ENCODE measurements around the gene TERB1.

DNA sequence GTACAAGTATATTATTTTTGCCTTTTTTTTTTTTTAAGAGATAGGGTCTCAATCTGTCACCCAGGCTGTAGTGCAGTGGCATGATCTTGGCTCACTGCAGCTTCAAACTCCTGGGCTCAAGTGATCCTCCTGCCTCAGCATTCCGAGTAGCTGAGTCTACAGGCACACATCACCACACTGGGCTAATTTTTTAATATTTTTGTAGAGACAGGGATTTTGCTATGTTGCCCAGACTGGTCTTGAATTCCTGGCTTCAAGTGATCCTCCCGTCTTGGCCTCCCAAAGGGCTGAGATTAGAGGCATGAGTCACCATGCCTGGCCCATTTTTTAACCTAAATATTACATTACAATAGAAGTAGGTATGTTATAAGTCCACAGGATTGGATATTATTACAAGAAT is 3.2 kb downstream of the TERB1 start:
- TF ChIP-seq, protein P1, sequence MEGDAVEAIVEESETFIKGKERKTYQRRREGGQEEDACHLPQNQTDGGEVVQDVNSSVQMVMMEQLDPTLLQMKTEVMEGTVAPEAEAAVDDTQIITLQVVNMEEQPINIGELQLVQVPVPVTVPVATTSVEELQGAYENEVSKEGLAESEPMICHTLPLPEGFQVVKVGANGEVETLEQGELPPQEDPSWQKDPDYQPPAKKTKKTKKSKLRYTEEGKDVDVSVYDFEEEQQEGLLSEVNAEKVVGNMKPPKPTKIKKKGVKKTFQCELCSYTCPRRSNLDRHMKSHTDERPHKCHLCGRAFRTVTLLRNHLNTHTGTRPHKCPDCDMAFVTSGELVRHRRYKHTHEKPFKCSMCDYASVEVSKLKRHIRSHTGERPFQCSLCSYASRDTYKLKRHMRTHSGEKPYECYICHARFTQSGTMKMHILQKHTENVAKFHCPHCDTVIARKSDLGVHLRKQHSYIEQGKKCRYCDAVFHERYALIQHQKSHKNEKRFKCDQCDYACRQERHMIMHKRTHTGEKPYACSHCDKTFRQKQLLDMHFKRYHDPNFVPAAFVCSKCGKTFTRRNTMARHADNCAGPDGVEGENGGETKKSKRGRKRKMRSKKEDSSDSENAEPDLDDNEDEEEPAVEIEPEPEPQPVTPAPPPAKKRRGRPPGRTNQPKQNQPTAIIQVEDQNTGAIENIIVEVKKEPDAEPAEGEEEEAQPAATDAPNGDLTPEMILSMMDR (tag by site-specific recombination; IDR thresholded peaks at IDR 0.05), result no peak
- TF ChIP-seq KLF16 (tag by site-specific recombination; IDR thresholded peaks at IDR 0.05), result no peak
- TF ChIP-seq, protein P2, sequence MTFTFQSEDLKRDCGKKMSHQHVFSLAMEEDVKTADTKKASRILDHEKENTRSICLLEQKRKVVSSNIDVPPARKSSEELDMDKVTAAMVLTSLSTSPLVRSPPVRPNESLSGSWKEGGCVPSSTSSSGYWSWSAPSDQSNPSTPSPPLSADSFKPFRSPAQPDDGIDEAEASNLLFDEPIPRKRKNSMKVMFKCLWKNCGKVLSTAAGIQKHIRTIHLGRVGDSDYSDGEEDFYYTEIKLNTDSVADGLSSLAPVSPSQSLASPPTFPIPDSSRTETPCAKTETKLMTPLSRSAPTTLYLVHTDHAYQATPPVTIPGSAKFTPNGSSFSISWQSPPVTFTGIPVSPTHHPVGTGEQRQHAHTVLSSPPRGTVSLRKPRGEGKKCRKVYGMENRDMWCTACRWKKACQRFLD (tag by site-specific recombination; IDR thresholded peaks at IDR 0.05), result no peak

All from HEK293 (cell line).